Fibroblast of skin of left biceps (primary cell): ENCODE data around the gene PRICKLE1.
A peak's percentile ranks its signal among the peaks of the same experiment; 100 is the strongest.

Experiments used
- DNase-seq, 2 experiments: peaks; one replicate each; pipeline ENCODE4 v3.0.0-alpha.2; 2013; ENCODE audit warnings: low read depth in 2 of 2

PRICKLE1 gene

DNA sequence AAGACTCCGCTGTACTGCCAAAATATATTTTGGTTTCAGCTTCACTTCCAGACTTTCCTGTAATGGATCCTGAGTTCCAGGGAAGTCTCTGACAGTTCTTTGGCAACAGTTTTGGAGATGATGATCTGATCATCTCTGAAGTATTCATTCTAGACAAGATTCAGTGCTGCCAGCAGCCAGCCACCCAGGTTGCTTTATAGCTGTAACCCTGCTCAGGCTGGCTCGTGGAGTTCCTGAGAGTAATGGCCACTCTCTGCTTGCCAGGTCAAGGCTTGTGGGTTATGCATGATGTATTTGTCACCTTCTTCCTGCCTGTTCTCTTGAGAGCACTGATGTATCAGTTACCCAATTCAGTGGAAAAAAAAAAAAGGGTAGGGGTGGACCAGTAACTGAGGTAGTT, 139.3 kb downstream of the PRICKLE1 start:
- DNase-seq: no peak

- DNase-seq: no peak
Observed at GRCh38 chr12:42448841-42449240, 140.7 kb downstream of the PRICKLE1 start.

- no peak for DNase-seq
Observed at GRCh38 chr12:42447371-42447786, 142.2 kb downstream of the PRICKLE1 start.

DNA sequence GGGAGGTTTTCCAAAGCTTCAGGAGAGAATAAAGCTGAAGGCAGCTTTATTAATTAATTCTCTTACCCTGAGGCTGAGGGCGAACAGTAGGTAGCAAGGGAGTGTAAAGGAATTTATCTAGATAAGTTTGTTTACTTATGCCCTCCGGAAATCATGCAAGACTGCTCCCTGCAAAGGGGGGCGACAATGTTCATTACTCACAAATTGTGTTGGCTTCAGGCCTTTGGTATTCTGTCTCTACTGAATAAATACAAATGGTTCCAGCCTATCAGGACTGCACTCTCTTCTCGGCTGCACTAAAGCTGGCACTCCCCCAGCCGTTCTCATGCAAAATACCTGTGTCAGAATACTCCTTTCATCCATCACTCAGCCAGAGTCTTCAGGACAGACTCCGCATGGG, 142.8 kb downstream of the PRICKLE1 start:
- no peak for DNase-seq

DNA sequence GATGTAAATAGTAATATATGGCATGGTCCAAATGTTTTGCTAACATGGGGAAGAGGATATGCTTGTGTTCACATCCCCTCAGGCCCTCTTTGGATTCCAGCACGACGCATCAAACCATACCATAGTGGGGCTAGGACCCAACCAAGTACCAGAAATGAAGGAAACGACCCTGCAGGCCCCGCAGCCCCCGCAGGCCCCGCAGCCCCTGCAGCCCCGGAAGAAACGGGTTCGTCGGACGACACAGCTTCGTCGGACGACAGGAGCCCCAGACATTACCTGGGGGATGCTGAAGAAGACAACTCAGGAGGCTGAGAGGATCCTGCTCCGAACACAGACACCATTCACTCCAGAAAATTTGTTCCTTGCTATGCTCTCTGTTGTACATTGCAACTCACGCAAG, 143.7 kb downstream of the PRICKLE1 start:
- no peak for DNase-seq

- no peak for DNase-seq
Observed at GRCh38 chr12:42444192-42444943, 145.2 kb downstream of the PRICKLE1 start.

- DNase-seq: no peak
Observed at GRCh38 chr12:42442888-42443287, 146.7 kb downstream of the PRICKLE1 start.

GRCh38 chr12:42442311-42442759, 147.2 kb downstream of the PRICKLE1 start:
- no peak for DNase-seq

DNA sequence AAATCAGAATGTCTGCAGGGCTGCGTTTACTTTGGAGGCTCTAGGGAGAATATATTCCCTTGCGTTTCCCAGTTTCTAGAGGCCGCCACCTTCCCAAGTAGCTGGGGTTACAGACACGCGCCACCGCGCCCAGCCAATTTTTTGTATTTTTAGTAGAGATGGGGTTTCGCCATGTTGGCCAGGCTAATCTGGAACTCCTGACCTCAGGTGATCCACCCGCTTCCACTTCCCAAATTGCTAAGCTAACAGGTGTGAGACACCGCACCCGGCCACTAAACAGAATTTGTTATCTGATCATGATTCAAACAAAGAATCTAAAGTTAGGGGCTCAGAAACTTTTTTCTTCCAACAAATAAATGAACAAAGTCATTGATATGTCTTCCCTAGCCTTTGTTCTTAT, 148.9 kb downstream of the PRICKLE1 start:
- DNase-seq: no peak

- DNase-seq: no peak
Observed at GRCh38 chr12:42432517-42433140, 156.9 kb downstream of the PRICKLE1 start.

GRCh38 chr12:42428850-42429249, 160.7 kb downstream of the PRICKLE1 start:
- DNase-seq: no peak

DNA sequence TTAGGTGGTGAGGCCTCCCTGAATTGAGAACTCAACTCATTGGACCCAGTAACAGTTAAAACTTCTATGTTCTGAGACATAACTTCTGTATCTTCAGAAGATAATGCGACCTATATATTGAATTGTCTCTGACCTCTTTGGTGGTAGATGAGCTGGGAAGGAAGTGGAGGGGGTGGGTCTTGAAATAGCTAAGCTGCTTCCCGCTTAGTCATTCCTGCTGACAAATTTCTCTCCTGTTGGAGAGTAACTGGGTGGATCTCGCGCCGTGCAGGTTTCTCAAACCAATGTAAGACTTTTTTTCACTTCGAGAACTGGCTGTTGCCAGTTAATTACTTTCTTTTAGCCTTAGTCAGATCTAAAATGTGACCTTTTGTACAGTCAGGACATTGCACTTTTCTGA, 162.8 kb downstream of the PRICKLE1 start:
- no peak for DNase-seq

GRCh38 chr12:42422785-42423184, 166.8 kb downstream of the PRICKLE1 start:
- DNase-seq: no peak

GRCh38 chr12:42421844-42422779, 167.4 kb downstream of the PRICKLE1 start:
- peak in 1 of 2 experiments; percentile 13 for DNase-seq

DNA sequence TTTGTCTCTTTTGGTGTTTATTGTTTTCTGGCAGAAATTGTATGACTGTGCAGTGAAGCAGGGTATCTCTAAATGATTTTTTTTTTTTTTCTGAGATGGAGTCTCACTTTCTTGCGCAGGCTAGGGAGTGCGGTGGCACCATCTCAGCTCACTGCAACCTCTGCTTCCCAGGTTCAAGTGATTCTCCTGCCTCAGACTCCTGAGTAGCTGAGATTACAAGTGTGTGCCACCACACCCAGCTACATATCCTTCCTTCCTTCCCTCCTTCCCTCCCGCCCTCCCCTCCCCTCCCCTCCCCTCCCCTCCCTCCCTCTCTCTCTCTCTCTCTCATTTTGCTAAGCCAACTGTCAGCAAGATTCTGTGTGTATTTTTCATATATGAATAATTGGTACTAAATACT, 169.2 kb downstream of the PRICKLE1 start:
- DNase-seq: no peak

GRCh38 chr12:42410340-42410739, 179.2 kb downstream of the PRICKLE1 start:
- no peak for DNase-seq

- DNase-seq: no peak
Observed at GRCh38 chr12:42409471-42409870, 180.1 kb downstream of the PRICKLE1 start.

GRCh38 chr12:42407306-42407705, 182.2 kb downstream of the PRICKLE1 start:
- DNase-seq: no peak
